Measurements from ENCODE around the gene TSPAN9. TPM values are rescaled to one million over a fixed set of nuclear protein-coding genes. Genes with fewer than 3 reads are reported as not detected.

Gene TSPAN9
- total and polyA plus RNA-seq, 10 of the 15 experiments (the other 5 are each of a cell fraction or from before 2014, with no cell fraction given): 0.03 to 1.0 (median 0.12) TPM; not detected in 5

- 47% methylated on average over 34 of the region's 35 CpGs for WGBS (ENCODE audit: insufficient coverage, insufficient replicate concordance, low lambda C conversion rate, missing lambda C conversion rate)
- POLR2A ChIA-PET: no interaction called here
These were observed 187.1 kb downstream of the TSPAN9 start for GRCh38 chr12:3263939-3264922.

More at GRCh38 chr12:3263939-3264922, 187.1 kb downstream of the TSPAN9 start:
- ChIA-PET SMC1A (ENCODE audit: uncharacterized antibody, unreplicated experiment) (no interaction called here), RAD21 (ENCODE audit: unreplicated experiment) (no interaction called here), CTCF (interaction anchor here (1.3 to 1.7 kb wide), 2 partner anchors 11 kb away, joined by 3 to 5 read pairs; no protein-coding TSS in a partner anchor)
- no TSS peak for BruUV-seq (replicated peaks)
- Histone ChIP-seq H3K9ac (ENCODE audit: control insufficient read depth, insufficient read depth, low read length) (no peak overlapping the region), H3K79me2 (ENCODE audit: control insufficient read depth, insufficient read depth, low read length) (no peaks in the 10 kb centered on the region), H3K9me3 (replicated peaks; ENCODE audit: control insufficient read depth, insufficient read depth, low read length) (no peaks in the 10 kb centered on the region), H3K4me2 (ENCODE audit: control insufficient read depth, insufficient read depth) (no peak overlapping the region), H4K20me1 (ENCODE audit: control insufficient read depth, insufficient read depth) (no peaks in the 10 kb centered on the region), H3K4me3 (no peak overlapping the region), H3K36me3 (ENCODE audit: control insufficient read depth in 2 of 2, insufficient read depth in 2 of 2, low read length in 1 of 2) (no peaks in the 10 kb centered on the region), H3K27ac (ENCODE audit: control insufficient read depth, insufficient read depth) (no peak overlapping the region), H2AFZ (ENCODE audit: control insufficient read depth, low read depth, low read length) (no peak overlapping the region), H3K27me3 (replicated peaks in 1 of 2; ENCODE audit: control insufficient read depth in 2 of 2, insufficient read depth in 2 of 2, low read length in 1 of 2) (peaks cover 3 to 6% of the 10 kb centered on the region in 2 experiments; a peak in 2 of 4 replicates), H3K4me1 (ENCODE audit: control insufficient read depth, insufficient read depth, low read length) (no peaks in the 10 kb centered on the region)
- intact Hi-C loops (cut with micrococcal nuclease; ENCODE audit: unreplicated experiment) (no loop called here), in situ Hi-C loops (cut with MboI) (no loop called here)
- TF ChIP-seq CHD1 (IDR thresholded peaks at IDR 0.05; ENCODE audit: low read depth, low read length) (no peak), SMC3 (IDR thresholded peaks at IDR 0.05; ENCODE audit: borderline replicate concordance, low read length) (no peak), JUNB (IDR thresholded peaks at IDR 0.05) (no peak), CREB1 (IDR thresholded peaks at IDR 0.05; ENCODE audit: low read depth) (no peak), CREM (IDR thresholded peaks at IDR 0.05; ENCODE audit: low read depth) (no peak), WRNIP1 (IDR thresholded peaks at IDR 0.05; ENCODE audit: borderline replicate concordance, low read depth, low read length) (no peak), GABPA (IDR thresholded peaks at IDR 0.05; ENCODE audit: low read depth) (no peak), BCL11A (IDR thresholded peaks at IDR 0.05; ENCODE audit: low read depth, low read length) (no peak), RAD21 (IDR thresholded peaks at IDR 0.05; ENCODE audit: insufficient read depth, low read depth, low read length) (no peak), POU2F2 (IDR thresholded peaks at IDR 0.05; ENCODE audit: borderline replicate concordance, low read depth, low read length) (no peak), NFYA (IDR thresholded peaks at IDR 0.05; ENCODE audit: borderline replicate concordance, low read depth, low read length) (no peak), SRF (IDR thresholded peaks at IDR 0.05; ENCODE audit: low read depth in 2 of 2, low read length in 2 of 2) (no peak), NFXL1 (IDR thresholded peaks at IDR 0.05; ENCODE audit: borderline replicate concordance) (no peak), SIN3A (IDR thresholded peaks at IDR 0.05; ENCODE audit: low read depth, low read length) (no peak), JUND (IDR thresholded peaks at IDR 0.05; ENCODE audit: low read depth, low read length) (no peak)
- TF ChIP-seq, protein P1, sequence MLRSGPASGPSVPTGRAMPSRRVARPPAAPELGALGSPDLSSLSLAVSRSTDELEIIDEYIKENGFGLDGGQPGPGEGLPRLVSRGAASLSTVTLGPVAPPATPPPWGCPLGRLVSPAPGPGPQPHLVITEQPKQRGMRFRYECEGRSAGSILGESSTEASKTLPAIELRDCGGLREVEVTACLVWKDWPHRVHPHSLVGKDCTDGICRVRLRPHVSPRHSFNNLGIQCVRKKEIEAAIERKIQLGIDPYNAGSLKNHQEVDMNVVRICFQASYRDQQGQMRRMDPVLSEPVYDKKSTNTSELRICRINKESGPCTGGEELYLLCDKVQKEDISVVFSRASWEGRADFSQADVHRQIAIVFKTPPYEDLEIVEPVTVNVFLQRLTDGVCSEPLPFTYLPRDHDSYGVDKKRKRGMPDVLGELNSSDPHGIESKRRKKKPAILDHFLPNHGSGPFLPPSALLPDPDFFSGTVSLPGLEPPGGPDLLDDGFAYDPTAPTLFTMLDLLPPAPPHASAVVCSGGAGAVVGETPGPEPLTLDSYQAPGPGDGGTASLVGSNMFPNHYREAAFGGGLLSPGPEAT (IDR thresholded peaks at IDR 0.05; ENCODE audit: low read depth): no peak
- TF ChIP-seq, protein P2, sequence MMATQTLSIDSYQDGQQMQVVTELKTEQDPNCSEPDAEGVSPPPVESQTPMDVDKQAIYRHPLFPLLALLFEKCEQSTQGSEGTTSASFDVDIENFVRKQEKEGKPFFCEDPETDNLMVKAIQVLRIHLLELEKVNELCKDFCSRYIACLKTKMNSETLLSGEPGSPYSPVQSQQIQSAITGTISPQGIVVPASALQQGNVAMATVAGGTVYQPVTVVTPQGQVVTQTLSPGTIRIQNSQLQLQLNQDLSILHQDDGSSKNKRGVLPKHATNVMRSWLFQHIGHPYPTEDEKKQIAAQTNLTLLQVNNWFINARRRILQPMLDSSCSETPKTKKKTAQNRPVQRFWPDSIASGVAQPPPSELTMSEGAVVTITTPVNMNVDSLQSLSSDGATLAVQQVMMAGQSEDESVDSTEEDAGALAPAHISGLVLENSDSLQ (IDR thresholded peaks at IDR 0.05): no peak
- TF ChIP-seq, protein P3, sequence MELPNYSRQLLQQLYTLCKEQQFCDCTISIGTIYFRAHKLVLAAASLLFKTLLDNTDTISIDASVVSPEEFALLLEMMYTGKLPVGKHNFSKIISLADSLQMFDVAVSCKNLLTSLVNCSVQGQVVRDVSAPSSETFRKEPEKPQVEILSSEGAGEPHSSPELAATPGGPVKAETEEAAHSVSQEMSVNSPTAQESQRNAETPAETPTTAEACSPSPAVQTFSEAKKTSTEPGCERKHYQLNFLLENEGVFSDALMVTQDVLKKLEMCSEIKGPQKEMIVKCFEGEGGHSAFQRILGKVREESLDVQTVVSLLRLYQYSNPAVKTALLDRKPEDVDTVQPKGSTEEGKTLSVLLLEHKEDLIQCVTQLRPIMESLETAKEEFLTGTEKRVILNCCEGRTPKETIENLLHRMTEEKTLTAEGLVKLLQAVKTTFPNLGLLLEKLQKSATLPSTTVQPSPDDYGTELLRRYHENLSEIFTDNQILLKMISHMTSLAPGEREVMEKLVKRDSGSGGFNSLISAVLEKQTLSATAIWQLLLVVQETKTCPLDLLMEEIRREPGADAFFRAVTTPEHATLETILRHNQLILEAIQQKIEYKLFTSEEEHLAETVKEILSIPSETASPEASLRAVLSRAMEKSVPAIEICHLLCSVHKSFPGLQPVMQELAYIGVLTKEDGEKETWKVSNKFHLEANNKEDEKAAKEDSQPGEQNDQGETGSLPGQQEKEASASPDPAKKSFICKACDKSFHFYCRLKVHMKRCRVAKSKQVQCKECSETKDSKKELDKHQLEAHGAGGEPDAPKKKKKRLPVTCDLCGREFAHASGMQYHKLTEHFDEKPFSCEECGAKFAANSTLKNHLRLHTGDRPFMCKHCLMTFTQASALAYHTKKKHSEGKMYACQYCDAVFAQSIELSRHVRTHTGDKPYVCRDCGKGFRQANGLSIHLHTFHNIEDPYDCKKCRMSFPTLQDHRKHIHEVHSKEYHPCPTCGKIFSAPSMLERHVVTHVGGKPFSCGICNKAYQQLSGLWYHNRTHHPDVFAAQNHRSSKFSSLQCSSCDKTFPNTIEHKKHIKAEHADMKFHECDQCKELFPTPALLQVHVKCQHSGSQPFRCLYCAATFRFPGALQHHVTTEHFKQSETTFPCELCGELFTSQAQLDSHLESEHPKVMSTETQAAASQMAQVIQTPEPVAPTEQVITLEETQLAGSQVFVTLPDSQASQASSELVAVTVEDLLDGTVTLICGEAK (IDR thresholded peaks at IDR 0.05; ENCODE audit: borderline replicate concordance): no peak
- DNase-seq (ENCODE audit: low read depth, low spot score) (no peak), FAIRE-seq (no peak), ATAC-seq (no peak)
